Breast epithelium (tissue), 3 donors: ENCODE measurements around the gene ARL9.

Source experiments
- POLR2A ChIP-seq: fragments of 450-650 bp; IDR thresholded peaks from one replicate; pipeline ENCODE4 v1.6.1; 2016; ENCODE audit warnings: antibody characterized with exemption, mild to moderate bottlenecking, moderate library complexity
- POLR2AphosphoS5 ChIP-seq, 3 donors: sonication (generic); formaldehyde crosslinking; IDR thresholded peaks; one replicate each; pipeline ENCODE4 v1.6.1; 2017; ENCODE audit warnings: antibody characterized with exemption in 3 of 3
- TF ChIP-seq, protein P1 (sequence below), 3 donors: fragments of 450-650 bp; IDR thresholded peaks; one replicate each; pipeline ENCODE4 v1.5.1; 2016 to 2017; ENCODE audit warnings: antibody characterized with exemption in 3 of 3, mild to moderate bottlenecking in 3 of 3, moderate library complexity in 3 of 3

GRCh38 chr4:56462157-56462556, 43.4 kb upstream of the ARL9 start:
- TF ChIP-seq POLR2A, result no peak
- TF ChIP-seq POLR2AphosphoS5 (IDR thresholded peaks at IDR 0.05), result no peak
- TF ChIP-seq, protein P1, sequence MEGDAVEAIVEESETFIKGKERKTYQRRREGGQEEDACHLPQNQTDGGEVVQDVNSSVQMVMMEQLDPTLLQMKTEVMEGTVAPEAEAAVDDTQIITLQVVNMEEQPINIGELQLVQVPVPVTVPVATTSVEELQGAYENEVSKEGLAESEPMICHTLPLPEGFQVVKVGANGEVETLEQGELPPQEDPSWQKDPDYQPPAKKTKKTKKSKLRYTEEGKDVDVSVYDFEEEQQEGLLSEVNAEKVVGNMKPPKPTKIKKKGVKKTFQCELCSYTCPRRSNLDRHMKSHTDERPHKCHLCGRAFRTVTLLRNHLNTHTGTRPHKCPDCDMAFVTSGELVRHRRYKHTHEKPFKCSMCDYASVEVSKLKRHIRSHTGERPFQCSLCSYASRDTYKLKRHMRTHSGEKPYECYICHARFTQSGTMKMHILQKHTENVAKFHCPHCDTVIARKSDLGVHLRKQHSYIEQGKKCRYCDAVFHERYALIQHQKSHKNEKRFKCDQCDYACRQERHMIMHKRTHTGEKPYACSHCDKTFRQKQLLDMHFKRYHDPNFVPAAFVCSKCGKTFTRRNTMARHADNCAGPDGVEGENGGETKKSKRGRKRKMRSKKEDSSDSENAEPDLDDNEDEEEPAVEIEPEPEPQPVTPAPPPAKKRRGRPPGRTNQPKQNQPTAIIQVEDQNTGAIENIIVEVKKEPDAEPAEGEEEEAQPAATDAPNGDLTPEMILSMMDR (IDR thresholded peaks at IDR 0.05), result no peak
